Measurements from ENCODE around the gene CEBPE.

Gene CEBPE

DNA sequence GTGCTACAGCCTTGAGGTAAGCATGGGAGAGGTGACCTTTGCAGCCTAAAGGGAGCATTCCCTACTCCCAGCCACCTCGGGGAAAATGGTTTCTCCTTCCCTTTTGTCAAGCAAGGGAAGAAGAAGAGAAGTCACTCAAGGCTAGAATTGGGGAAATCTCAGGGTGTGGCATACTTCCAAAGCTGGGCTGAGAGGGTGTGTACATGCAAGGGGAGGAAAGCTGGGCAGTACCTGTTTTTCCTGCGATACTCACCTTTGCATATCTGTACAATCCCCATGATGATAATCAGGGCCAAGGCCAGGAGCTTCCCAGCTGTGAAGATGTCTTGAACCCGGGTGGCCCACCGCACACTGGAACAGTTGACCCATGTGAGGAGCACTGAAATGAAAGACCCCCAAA, 23.8 kb upstream of the CEBPE start:
- DNase-seq: no peak

DNA sequence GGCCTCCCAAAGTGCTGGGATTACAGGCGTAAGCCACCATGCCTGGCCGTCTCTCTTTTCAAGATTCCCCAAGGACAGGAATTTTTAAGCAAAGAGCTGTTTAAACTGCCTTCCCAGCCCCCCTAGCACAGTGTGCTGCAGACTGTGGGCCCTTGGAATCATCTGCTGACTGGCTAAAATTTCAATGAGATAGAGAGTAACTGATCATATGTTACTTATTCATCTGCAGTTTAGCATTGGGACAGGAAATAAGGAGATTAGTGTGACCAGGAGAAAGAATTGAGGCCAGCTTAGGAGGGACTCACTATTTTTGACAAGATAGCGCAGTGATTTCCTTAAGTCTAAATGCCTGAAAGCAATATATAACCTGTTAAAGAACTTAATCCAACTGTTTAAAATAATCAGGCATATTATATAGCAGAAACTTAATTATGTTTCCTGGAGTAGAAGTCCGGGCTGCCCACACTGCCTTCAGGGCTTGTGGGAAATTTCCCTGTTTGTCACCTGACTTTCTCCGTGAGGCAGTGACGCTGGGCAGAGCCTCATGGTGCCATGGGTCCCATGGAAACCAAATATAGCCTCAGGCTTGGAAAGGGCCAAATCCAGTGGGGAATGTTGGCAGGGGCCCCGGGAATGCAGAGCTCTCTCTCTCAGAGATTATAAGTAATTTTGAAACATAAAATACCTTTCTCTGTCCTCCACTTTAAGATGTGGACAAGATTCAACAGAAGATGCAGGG, 22.8 kb upstream of the CEBPE start:
- no peak for DNase-seq

GRCh38 chr14:23140371-23140770, 21.3 kb upstream of the CEBPE start:
- no peak for DNase-seq

- DNase-seq: no peak
Measured at GRCh38 chr14:23139874-23140273, 20.8 kb upstream of the CEBPE start.

DNA sequence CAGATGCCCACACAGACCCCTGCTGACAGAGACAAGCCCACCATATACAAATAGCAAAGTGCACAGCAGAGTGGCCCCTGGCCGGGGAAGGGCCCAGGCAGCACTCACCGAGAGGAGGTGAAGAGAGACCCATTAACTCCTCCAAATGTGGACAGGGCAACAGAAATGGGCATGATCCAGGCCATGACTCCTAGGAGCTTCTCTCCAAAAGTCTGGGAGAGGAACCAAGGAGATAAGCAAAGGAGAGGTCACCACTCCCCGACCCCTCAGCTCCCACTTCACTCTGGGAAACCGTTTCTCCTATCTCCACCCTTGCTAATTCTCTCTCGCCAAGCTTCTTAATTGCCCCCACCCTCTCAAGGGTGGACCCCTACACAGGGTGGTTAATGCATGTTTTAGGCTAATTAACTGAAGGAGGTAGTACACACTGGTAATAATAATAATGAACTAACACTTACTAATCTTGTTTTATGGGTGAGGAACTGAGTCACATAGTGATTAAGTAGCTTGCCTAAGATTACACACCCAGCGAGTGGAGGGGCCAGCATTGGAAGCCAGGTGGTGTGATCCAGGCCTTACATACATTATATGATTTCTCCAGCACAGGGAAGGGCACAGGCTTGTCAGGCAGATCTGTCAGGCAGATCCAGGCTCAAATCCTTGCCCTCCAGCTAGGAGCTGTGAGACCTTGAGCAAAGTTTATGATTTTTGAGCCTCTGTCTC, 18.9 kb upstream of the CEBPE start:
- DNase-seq: no peak

- peak; percentile 5 for DNase-seq
Measured at GRCh38 chr14:23137192-23137812, 18.2 kb upstream of the CEBPE start.

DNA sequence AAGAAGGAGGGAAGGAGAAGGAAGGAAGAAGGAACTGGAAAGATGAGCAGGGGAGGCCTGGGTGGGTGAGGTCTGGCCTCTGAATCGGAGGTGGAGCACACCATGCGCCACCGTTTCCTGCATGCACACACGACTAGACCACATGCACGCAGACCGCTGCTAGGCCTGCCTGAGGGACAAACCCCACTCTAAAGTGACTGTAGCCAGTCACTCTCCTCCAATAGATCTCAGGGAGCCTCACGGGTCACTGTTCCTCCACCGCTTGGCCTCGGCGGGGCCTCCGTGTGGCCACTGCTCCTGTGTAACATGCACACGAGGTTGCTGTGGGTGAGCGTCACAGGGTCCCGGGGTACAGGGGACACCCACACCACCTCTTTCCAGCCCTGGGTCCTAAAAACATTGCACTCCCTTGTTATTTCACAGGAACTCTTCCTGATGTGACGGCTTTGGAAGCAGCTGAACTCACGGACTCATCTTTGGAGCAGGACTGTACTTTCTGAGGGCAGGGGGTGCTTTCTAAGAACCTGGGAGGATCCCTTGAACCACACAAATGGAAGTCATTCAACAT, 17.6 kb upstream of the CEBPE start:
- DNase-seq: no peak

- DNase-seq: no peak
Measured at GRCh38 chr14:23132970-23133369, 13.9 kb upstream of the CEBPE start.

GRCh38 chr14:23131482-23131881, 12.4 kb upstream of the CEBPE start:
- no peak for DNase-seq

GRCh38 chr14:23130871-23131270, 11.8 kb upstream of the CEBPE start:
- no peak for DNase-seq

DNA sequence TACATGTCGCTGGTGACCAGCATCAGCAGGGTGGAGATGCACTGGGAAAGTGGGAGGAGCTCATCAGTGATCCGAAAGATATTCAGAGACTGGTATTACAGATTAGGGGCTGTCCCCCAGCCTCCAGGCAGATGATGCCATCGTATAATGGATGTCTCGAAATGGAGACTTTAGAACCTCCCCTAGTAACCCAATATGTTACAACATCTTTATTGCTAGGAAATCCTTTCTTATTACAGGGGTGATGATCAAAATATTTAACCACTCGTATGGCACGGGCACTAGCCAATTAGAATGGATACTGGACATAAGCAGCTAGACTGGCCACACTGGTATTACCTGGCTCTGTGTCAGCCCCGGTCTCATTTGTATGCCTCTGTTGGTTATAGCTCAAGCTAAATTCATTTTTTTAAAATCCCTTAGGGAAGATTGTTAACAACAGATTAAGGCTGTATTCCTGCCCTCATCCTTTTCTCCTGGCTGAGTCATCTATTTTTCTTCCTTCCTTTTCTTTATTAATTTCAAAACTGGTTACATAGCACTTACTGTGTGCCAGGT, 10.8 kb upstream of the CEBPE start:
- DNase-seq: no peak

GRCh38 chr14:23128969-23129758, 10.1 kb upstream of the CEBPE start:
- DNase-seq: no peak

GRCh38 chr14:23127861-23128260, 8.8 kb upstream of the CEBPE start:
- DNase-seq: no peak

- no peak for DNase-seq
Measured at GRCh38 chr14:23126548-23127278, 7.7 kb upstream of the CEBPE start.

DNA sequence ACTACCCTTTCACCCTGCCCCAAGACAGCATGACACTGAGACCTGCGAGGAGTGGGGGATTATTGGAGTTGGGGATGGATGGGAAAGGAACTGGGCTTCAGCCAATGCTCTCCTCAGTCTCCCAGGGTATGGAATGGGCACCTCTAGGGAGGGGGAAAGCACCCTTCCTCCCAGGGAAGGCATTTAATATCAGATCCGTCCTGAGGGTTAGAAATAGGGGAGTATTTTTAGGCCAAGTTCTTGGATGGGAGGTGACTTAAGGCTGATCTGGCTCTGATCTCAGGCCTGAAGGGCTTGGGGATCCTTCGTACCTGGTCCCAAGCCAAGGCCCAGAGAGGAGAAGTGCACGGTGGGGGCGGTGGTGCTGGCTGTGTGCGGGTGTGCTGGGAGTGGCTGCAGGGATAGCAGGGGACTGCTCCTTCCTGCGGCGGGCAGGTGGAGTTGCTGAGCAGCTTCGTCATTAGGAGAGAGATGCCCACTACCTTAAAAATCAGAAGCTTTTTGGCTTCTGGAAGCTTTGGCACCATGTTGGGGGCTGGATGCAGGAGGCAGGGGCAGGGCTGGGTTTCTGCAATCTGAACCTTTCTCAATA, 7.0 kb upstream of the CEBPE start:
- no peak for DNase-seq

DNA sequence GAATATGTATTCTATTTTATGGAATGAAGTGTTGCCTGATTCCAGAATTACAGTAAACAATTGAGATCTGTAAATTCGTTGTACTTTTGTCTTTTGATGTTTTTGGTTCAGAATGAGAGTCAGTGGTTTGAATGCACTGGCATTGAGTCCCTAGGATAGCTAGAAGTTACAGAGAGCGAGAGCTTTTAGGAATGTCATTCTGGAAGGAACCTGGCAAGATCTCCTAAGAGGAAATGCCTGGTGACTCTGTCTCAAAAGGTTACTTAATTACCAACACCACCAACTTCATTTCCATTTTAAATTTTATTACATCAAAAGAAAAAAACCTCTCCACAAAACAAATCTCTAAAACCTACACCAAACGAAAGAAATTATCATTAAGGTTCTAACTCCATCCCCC, 6.0 kb upstream of the CEBPE start:
- DNase-seq: no peak

DNA sequence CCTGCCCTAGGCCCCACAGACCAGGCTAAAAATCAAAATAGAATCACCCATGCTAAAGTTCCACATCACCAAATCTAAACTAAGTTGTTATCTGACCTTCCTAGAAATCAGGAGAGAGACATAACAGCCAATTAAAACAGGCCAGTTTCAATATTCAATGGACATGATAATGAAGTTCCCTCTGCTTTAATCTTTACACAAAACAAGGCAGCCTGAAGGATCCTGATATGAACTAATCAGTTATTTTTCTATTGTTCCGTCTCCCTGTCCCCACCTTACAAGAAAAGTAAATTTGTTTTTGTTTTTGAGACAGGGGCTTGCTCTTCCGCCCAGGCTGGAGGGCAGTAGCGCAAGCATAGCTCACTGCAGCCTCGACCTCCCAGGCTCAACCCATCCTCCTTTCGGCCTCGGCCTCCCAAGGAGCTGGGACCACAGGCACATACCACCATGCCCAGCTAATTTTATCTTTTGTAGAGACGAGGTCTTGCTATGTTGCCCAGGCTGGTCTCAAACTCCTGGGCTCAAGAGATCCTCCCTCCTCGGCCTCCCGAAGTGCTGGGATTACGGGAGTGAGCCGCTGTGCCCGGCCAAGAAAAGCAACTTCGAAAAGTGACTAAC, 5.4 kb upstream of the CEBPE start:
- no peak for DNase-seq

DNA sequence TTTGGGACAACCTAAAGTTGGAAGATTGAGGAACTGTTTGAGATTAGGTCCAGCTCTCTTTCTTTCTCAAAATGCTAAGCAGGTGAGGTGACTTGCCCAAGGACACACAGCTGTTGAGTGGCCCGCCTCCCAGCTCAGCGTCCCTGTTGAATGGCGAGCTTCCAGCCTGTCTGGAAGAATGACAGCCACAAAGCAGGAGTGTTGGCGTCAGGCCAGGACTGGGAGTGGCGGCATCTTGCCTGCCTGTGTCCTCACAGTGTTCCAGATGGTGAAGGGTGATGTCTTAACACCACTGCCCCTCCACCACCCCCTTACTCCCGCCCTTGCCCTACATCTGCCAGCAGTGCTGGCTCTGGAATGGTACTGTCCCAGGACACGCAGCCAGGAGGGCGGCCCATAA, 4.4 kb upstream of the CEBPE start:
- DNase-seq: peak; percentile 2

GRCh38 chr14:23122086-23122485, 3.0 kb upstream of the CEBPE start:
- DNase-seq: no peak

DNA sequence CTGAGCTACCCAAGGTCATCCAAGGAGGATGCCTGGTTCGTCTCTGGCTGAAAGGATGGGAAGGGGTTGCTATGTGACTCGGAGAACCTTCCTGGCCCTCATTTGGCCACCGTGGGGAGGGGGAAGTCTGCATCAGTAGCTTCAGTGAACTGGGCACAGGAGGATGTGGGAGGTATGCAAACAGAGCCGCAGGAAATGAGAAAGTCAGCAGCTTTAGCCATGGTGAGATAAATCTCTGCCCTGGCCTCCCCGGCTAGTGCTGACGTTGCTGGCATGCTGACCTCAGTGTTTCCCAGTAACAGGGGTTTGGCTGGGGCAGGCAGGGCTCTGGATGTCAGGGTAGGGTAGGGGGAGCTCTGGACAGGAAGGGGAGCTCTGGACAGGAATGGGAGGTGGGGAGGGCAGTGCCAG, 2.3 kb upstream of the CEBPE start:
- DNase-seq: no peak

Data from DMS79 (cell line).